ENCODE data around the gene OSGEPL1. TPM values are rescaled to one million over a fixed set of nuclear protein-coding genes. Genes with fewer than 3 reads are reported as not detected.
"Not testable (repeated sequence)": the region's sequence is repeated elsewhere in the genome, so short reads cannot be mapped to it uniquely, and the experiment has no call there.

The OSGEPL1 gene
- total RNA-seq, 1 donor from 2014 or later, result 6.6 TPM

GRCh38 chr2:189726271-189726670 is 36.3 kb downstream of the OSGEPL1 start:
- TF ChIP-seq CTCF (IDR thresholded peaks at IDR 0.05; ENCODE audit: insufficient read depth, low read length, severe bottlenecking), result no peak
- Histone ChIP-seq H3K27me3 (ENCODE audit: control insufficient read depth, insufficient read depth, low read length) (no peaks in the 10 kb centered on the region), H3K4me3 (ENCODE audit: low read depth, low read length) (no peak overlapping the region), H3K36me3 (ENCODE audit: control insufficient read depth, insufficient read depth, low read length) (no peaks in the 10 kb centered on the region)
- DNase-seq (ENCODE audit: low read depth) (no peak), FAIRE-seq (no peak)

- Histone ChIP-seq H3K36me3 (ENCODE audit: control insufficient read depth, insufficient read depth, low read length) (no peaks in the 10 kb centered on the region), H3K4me3 (ENCODE audit: low read depth, low read length) (no peak overlapping the region), H3K27me3 (ENCODE audit: control insufficient read depth, insufficient read depth, low read length) (no peaks in the 10 kb centered on the region)
- TF ChIP-seq CTCF (IDR thresholded peaks at IDR 0.05; ENCODE audit: insufficient read depth, low read length, severe bottlenecking), result no peak
- DNase-seq (ENCODE audit: low read depth) (no peak), FAIRE-seq (no peak)
Observed at GRCh38 chr2:189723192-189723591, 39.4 kb downstream of the OSGEPL1 start.

GRCh38 chr2:189719571-189719970 is 43.0 kb downstream of the OSGEPL1 start:
- FAIRE-seq (no peak), DNase-seq (ENCODE audit: low read depth) (no peak)
- H3K4me3 ChIP-seq (ENCODE audit: low read depth, low read length), result no peak overlapping the region
- no peaks in the 10 kb centered on the region for H3K36me3 ChIP-seq (ENCODE audit: control insufficient read depth, insufficient read depth, low read length)
- no peaks in the 10 kb centered on the region for H3K27me3 ChIP-seq (ENCODE audit: control insufficient read depth, insufficient read depth, low read length)
- TF ChIP-seq CTCF (IDR thresholded peaks at IDR 0.05; ENCODE audit: insufficient read depth, low read length, severe bottlenecking), result no peak

- not testable (repeated sequence) for DNase-seq (ENCODE audit: low read depth); FAIRE-seq; H3K4me3 ChIP-seq (ENCODE audit: low read depth, low read length); H3K27me3 ChIP-seq (ENCODE audit: control insufficient read depth, insufficient read depth, low read length); H3K36me3 ChIP-seq (ENCODE audit: control insufficient read depth, insufficient read depth, low read length)
Observed at GRCh38 chr2:189717593-189717992, 45.0 kb downstream of the OSGEPL1 start.

GRCh38 chr2:189709501-189710221 is 52.9 kb downstream of the OSGEPL1 start:
- FAIRE-seq (no peak), DNase-seq (ENCODE audit: low read depth) (no peak)
- H3K4me3 ChIP-seq (ENCODE audit: low read depth, low read length), result no peak overlapping the region
- H3K27me3 ChIP-seq (ENCODE audit: control insufficient read depth, insufficient read depth, low read length), result no peaks in the 10 kb centered on the region
- no peak for TF ChIP-seq CTCF (IDR thresholded peaks at IDR 0.05; ENCODE audit: insufficient read depth, low read length, severe bottlenecking)
- no peaks in the 10 kb centered on the region for H3K36me3 ChIP-seq (ENCODE audit: control insufficient read depth, insufficient read depth, low read length)

- no peak overlapping the region for H3K4me3 ChIP-seq (ENCODE audit: low read depth, low read length)
- H3K36me3 ChIP-seq (ENCODE audit: control insufficient read depth, insufficient read depth, low read length), result no peaks in the 10 kb centered on the region
- FAIRE-seq, result no peak
- DNase-seq (ENCODE audit: low read depth), result peak; percentile 2
- TF ChIP-seq CTCF (IDR thresholded peaks at IDR 0.05; ENCODE audit: insufficient read depth, low read length, severe bottlenecking), result no peak
- no peaks in the 10 kb centered on the region for H3K27me3 ChIP-seq (ENCODE audit: control insufficient read depth, insufficient read depth, low read length)
Observed at GRCh38 chr2:189702071-189702470, 60.5 kb downstream of the OSGEPL1 start.
